OCI-LY1 (cell line): Measurements from ENCODE around the gene MARK4.

ENCODE experiments used
- CTCF ChIP-seq: fragments of 200-600 bp; sonication (generic), shearing (Covaris generic); IDR thresholded peaks from 2 replicates; pipeline ENCODE4 v1.5.1; 2017; ENCODE audit warnings: mild to moderate bottlenecking, antibody characterized with exemption, low read length, moderate library complexity, mixed read lengths
- EZH2 ChIP-seq: fragments of 200-600 bp; sonication (generic), shearing (Covaris generic); IDR thresholded peaks from 2 replicates; pipeline ENCODE4 v1.8.0; 2017; ENCODE audit warnings: borderline replicate concordance, mixed run types, mild to moderate bottlenecking, antibody characterized with exemption, low read length, moderate library complexity, mixed read lengths

DNA sequence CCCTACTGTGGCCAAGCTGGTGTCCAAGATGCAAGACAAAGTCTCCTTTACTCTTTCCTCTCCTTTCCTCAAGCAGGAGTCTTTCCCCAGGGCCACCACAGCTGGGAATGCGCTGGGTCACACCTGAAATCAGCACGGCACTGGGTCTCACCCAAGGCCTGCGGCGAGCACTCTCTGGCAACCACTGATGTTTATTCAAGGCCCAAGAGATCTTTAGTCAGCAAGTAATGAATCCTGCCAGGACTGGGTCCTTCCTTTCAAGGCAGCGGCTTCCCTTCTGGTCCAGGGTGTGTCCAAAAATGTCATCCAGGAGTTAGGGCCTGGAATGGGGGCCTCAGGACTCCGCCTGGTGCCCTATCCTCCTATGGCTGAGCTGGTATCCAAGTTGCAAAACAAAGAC lies 48.4 kb upstream of the MARK4 start:
- TF ChIP-seq CTCF (no peak), EZH2 (no peak)
